22Rv1 (cell line): ENCODE measurements around the gene SLC25A12.

Experiments
- CTCF ChIP-seq: fragments of 450-650 bp; IDR thresholded peaks from 2 replicates; pipeline ENCODE4 v1.5.1; 2017; ENCODE audit warnings: mild to moderate bottlenecking
- ZFX ChIP-seq: fragments of 450-650 bp; IDR thresholded peaks from 2 replicates; pipeline ENCODE4 v1.6.1; 2017; ENCODE audit warnings: antibody characterized with exemption, borderline replicate concordance

- no peak for TF ChIP-seq CTCF
- TF ChIP-seq ZFX: no peak
Measured at GRCh38 chr2:171880774-171881173, 13.3 kb downstream of the SLC25A12 start.
